ENCODE measurements around the gene NLGN1. TPM values are rescaled to one million over a fixed set of nuclear protein-coding genes. Genes with fewer than 3 reads are reported as not detected.

The NLGN1 gene
- total RNA-seq, 1 experiment from 2014 or later: not detected

- H3K9ac ChIP-seq (ENCODE audit: low read length): no peak overlapping the region
- H3K9me3 ChIP-seq (ENCODE audit: control insufficient read depth in 1 of 2, insufficient read depth in 1 of 2, low read depth in 1 of 2, low read length in 2 of 2): no peaks in the 10 kb centered on the region
- ATAC-seq (no peak), DNase-seq (ENCODE audit: low read depth, low spot score) (no peak)
- H3K79me2 ChIP-seq (ENCODE audit: insufficient read depth, low read length): no peaks in the 10 kb centered on the region
- H3K9me2 ChIP-seq (ENCODE audit: insufficient read depth): no peaks in the 10 kb centered on the region
- H3K36me3 ChIP-seq (ENCODE audit: control insufficient read depth in 1 of 2, insufficient read depth in 2 of 2, low read length in 2 of 2): no peaks in the 10 kb centered on the region
- RAD21 ChIA-PET (ENCODE audit: low non-redundant PET in 1 of 2, low total read pairs in 2 of 2, uncharacterized antibody in 2 of 2, unreplicated experiment in 2 of 2): no interaction called here
- no TSS peak for BruUV-seq (replicated peaks)
- no peak overlapping the region for H3K27ac ChIP-seq (ENCODE audit: low read depth, low read length)
- no peak overlapping the region for H2AFZ ChIP-seq (ENCODE audit: low read depth, low read length, poor library complexity, severe bottlenecking)
- TF ChIP-seq TCF7L2 (IDR thresholded peaks at IDR 0.05; ENCODE audit: borderline replicate concordance, extremely low read depth, insufficient read depth, insufficient read length) (no peak), REST (IDR thresholded peaks at IDR 0.05; ENCODE audit: low read depth) (no peak), EGR1 (IDR thresholded peaks at IDR 0.05; ENCODE audit: low read depth) (no peak), JUND (IDR thresholded peaks at IDR 0.05) (no peak), ZFX (IDR thresholded peaks at IDR 0.05) (no peak), ZBTB33 (IDR thresholded peaks at IDR 0.05; ENCODE audit: extremely low read depth, insufficient replicate concordance, low read length) (no peak), MAX (IDR thresholded peaks at IDR 0.05) (no peak), FOSL1 (IDR thresholded peaks at IDR 0.05; ENCODE audit: low read depth) (no peak), SP1 (IDR thresholded peaks at IDR 0.05; ENCODE audit: low read depth) (no peak), YY1 (IDR thresholded peaks at IDR 0.05; ENCODE audit: extremely low read depth, insufficient replicate concordance, low read depth, low read length) (no peak), ELF1 (IDR thresholded peaks at IDR 0.05; ENCODE audit: borderline replicate concordance, low read depth) (no peak), POLR2AphosphoS5 (IDR thresholded peaks at IDR 0.05; ENCODE audit: low read depth, low read length) (no peak)
- intact Hi-C loops (cut with micrococcal nuclease): no loop called here
- H3K27me3 ChIP-seq (ENCODE audit: insufficient read depth, low read length): no peaks in the 10 kb centered on the region
- H3K4me3 ChIP-seq (replicated peaks in 1 of 2; ENCODE audit: low read depth in 1 of 2, low read length in 2 of 2): no peak overlapping the region
- POLR2A ChIA-PET: no interaction called here
- H3K4me2 ChIP-seq (ENCODE audit: low read length): no peak overlapping the region
- H4K20me1 ChIP-seq (ENCODE audit: insufficient read depth): no peaks in the 10 kb centered on the region
- no peaks in the 10 kb centered on the region for H3K4me1 ChIP-seq (ENCODE audit: control insufficient read depth in 1 of 2, insufficient read depth in 2 of 2, low read length in 2 of 2)
- CTCF ChIA-PET: no interaction called here
These were observed 226.5 kb downstream of the NLGN1 start for GRCh38 chr3:173624086-173624485.
